Peyer's patch (tissue), 4 donors: ENCODE data around the gene RNU5D-1.
"Not testable (repeated sequence)": the region's sequence is repeated elsewhere in the genome, so short reads cannot be mapped to it uniquely, and the experiment has no call there.

Experiments used
- CTCF ChIP-seq, 6 experiments: fragments of 450-650 bp in 4 of 6; fragments of 200-600 bp in 2 of 6; sonication (generic) in 1 of 6; IDR thresholded peaks; one replicate each; pipeline ENCODE4 v1.5.1; 2017 to 2019; ENCODE audit warnings: antibody characterized with exemption in 6 of 6, mild to moderate bottlenecking in 3 of 6, moderate library complexity in 1 of 6
- POLR2A ChIP-seq, 2 donors: fragments of 450-650 bp; IDR thresholded peaks; one replicate each; pipeline ENCODE4 v1.5.1; 2017; ENCODE audit warnings: antibody characterized with exemption in 2 of 2, mild to moderate bottlenecking in 2 of 2, moderate library complexity in 2 of 2

GRCh38 chr1:44738953-44739306 is 8.0 kb upstream of the RNU5D-1 start:
- TF ChIP-seq CTCF, POLR2A (IDR thresholded peaks at IDR 0.05): not testable (repeated sequence)
